Stimulated activated CD4-positive, alpha-beta T cell treated with anti-CD3 and anti-CD28 coated beads, TNF-alpha, amount 100 ng/mL, for 24 hours (primary cell): Measurements from ENCODE around the gene BICD2.

Experiments
- DNase-seq, 3 experiments: peaks; one replicate each; pipeline ENCODE4 v3.0.0-alpha.2; 2020; ENCODE audit warnings: low read depth in 3 of 3

Gene BICD2

DNA sequence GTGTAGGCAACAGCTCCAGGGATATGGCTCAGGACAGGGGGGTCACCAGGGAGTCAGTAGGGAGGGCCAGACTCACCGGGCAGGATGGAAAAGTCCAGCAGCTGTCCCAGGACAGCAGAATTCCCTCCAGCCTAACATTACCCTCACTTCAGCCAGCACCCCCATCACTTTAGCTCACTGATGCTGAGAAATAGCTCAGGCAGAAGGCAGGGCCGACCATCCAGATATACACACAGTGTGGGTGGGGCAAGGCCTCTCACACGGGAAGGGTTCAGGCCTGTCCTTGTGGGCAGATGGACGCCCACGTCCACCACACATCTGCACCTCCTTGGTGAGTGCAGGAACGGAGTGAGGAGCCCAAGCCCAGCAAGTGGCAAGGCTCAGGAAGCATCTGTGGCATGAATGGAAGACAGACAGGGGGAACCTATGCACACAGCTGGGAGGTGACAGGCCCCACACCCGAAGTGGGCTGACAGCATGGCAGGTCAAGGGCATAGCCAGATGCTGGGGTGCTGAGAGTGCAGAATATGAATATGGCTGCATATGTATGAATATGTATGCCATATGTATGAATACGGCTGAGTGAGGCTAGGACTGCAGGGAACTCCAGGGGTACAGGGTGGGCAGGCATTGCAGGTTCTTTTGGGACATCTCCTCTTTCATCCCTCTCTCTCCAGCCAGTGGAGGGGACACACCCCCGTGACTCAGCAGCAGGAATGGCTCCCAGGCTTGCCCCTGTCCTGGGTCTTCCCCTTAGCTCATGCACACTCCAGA, 17.0 kb downstream of the BICD2 start:
- DNase-seq, result no peak

- DNase-seq, result no peak
These were observed 17.8 kb downstream of the BICD2 start for GRCh38 chr9:92746567-92747458.

GRCh38 chr9:92745881-92746280, 18.8 kb downstream of the BICD2 start:
- no peak for DNase-seq

DNA sequence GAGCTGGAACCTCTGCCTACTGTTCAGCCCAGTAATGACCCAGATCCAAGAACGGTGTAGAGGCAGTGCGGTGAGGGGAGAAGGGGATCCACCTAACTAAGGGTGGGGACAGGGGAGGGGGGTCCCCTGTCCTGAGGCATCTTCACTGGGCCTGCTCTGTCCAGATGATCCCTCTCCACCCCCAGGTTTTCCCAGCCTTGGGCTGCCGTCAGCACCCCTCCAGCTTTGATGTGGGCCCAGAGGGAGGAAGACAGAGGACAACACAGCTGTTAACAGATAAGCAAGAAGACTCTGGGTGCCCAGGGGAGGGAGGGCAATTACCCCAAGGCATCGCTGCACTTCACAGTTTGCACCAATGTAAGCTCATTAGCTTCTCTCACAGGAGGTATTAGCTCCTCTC, 19.3 kb downstream of the BICD2 start:
- DNase-seq, result no peak

DNA sequence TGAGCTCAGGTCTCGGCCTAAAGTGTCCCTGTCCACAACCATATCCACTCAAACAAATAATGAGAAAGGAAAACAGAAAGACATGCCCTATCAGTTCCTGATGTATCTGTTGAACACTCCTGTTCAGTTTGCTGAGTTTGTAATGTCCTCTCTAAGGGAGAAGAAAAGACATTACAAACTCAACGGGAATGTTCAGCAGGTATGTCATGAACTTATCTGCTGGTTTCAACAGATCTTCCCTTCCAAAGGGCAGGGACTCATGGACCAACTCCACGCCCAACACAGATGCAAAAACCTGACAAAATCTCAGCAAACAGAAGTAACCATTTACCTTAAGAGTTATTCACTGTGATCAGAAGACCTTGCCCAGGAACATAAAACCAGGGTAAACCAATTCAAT, 23.7 kb downstream of the BICD2 start:
- DNase-seq, result no peak

GRCh38 chr9:92740446-92740961, 24.1 kb downstream of the BICD2 start:
- DNase-seq, result no peak

- no peak for DNase-seq
These were observed 24.6 kb downstream of the BICD2 start for GRCh38 chr9:92740009-92740408.

DNA sequence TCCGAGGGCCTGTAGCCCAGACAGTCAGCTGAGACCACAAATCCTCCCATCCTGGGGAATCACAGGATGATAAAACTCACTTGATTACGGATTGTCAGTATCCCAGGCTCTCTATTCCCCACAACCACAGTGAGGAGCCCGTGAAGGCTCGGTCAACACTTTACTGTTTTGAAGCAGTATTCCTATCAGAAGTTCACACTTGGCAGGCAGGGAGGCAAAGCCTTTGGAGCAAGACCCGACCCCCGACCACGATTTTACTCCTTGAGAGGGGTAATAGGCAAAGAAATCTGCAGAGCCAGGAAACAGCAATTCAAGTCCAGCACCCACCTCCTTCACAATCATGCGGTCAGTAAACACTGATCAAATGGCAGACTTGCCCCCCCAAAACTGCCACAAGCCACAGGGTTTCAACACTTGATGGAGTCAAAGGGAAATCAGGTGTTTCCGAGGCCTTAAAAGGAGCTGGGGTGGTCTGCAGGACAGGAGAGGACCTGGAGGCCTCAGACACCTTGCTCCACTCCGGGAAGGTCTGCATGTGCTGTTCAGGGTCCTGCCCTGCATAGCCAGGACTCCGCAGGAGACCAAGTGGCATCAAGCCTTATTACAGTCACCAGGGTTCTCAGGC, 25.2 kb downstream of the BICD2 start:
- no peak for DNase-seq

DNA sequence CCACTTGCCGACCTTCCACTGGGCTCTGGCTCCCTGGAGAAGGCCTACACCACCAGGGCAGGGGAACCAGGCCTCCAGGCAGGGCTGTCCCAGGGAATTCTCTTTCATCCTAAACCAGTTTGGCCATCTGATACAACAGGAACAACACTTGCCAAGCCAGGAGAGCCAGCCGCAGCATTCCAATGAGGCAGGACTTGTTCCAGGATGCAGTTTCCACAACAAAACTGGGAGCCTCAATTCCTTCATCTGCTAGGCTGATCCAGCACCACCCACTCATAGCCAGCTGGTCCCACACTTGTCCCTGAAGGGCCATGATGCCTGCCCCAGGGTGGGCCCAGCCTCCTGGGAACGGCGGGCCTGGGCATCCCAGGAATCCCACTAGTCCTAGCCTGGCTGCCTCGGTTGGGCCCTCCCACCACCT, 26.0 kb downstream of the BICD2 start:
- no peak for DNase-seq

- no peak for DNase-seq
These were observed 26.9 kb downstream of the BICD2 start for GRCh38 chr9:92737611-92738299.

DNA sequence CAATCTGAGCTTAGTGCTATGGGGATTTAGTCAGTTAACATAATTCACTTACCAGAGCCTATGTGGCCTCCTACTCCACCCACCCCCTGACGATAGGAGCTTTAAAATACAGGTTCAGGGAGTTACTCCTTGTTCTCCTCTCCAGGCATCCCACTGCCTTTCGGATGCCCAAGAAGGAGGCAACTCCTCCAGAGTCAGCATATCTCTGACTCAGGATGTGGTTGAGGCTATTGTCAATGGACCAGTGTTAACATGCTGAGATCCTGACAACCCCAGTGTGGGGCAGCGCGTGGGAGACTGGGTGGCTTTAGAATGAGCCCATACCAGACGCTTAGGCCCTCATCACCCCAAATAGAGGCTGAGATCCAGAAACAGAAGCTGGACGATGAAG, 27.4 kb downstream of the BICD2 start:
- DNase-seq, result no peak

- no peak for DNase-seq
These were observed 27.9 kb downstream of the BICD2 start for GRCh38 chr9:92736563-92737215.

- no peak for DNase-seq
These were observed 28.7 kb downstream of the BICD2 start for GRCh38 chr9:92735636-92736562.

DNA sequence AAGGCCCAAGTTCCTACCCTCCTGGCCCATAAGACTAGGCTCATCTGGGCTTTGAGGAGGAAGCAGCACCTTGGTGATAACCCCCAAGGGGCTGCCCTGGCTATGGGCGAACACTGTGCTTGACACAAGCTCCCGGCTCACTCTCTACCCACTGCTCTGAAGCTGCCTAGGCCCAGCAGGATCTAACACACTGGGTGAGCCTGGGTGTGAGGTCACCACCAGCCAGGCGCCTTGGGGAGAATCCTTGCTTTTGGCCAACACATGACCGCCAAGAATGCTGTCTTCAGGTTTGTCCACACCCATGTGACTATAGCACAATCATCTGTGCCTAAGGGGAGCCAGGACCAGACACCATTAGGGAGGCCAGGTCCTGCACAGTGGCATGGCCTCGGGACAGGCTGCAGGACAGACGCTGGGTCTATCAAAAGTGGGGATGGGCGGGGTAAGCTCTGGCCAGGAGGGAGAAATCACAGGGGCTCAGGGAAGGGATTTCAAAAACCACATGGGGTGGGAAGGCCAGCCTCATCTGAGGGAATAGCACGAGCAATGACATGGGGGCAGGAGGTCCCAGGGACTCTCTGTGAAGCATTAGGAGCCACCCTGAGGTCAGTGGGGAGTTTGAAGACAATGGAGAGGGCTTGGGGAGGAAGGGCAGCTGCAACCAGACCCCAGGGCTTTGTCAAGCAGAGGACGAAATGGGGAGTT, 29.6 kb downstream of the BICD2 start:
- no peak for DNase-seq

- no peak for DNase-seq
These were observed 33.7 kb downstream of the BICD2 start for GRCh38 chr9:92730897-92731296.

DNA sequence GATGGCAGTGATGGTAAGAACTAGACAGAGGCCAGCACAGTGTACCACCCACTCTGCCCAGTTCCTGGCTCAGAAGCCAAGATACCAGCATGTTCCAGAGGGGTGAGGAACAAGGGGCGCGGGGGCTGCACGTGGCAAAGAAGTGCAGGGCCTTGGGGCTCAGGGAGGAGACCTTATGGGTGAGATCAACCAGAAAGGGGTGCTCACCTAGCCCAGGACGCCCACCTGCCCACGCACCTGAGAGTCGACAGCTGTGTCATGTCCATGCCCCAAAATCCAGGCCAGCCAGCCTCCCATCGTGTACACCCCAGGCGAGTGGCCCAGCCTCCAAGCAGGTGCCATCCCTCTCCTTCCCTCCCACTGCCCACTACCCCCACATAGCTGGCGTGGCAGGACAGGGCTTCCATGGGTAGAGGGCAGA, 34.9 kb downstream of the BICD2 start:
- DNase-seq, result no peak

GRCh38 chr9:92728831-92729734, 35.5 kb downstream of the BICD2 start:
- DNase-seq, result no peak
